GM19324 (cell line): Measurements from ENCODE around the gene MGST2.
"Not testable (repeated sequence)": the region's sequence is repeated elsewhere in the genome, so short reads cannot be mapped to it uniquely, and the experiment has no call there.

Experiments used
- ATAC-seq: cut with Tn5 transposase; IDR thresholded peaks from one replicate; pipeline ENCODE4 v1.9.1; 2021; ENCODE audit warnings: mild to moderate bottlenecking, moderate library complexity; ENCODE audit not compliant: unreplicated experiment, low FRiP score

The MGST2 gene

GRCh38 chr4:139698167-139698925 is 32.7 kb downstream of the MGST2 start:
- not testable (repeated sequence) for ATAC-seq

- ATAC-seq = no peak
Measured at GRCh38 chr4:139700568-139700967, 34.9 kb downstream of the MGST2 start.

GRCh38 chr4:139704915-139705485 is 39.4 kb downstream of the MGST2 start:
- ATAC-seq = no peak

- ATAC-seq = no peak
Measured at GRCh38 chr4:139709660-139710059, 44.0 kb downstream of the MGST2 start.

- no peak for ATAC-seq
Measured at GRCh38 chr4:139710073-139710472, 44.5 kb downstream of the MGST2 start.

- ATAC-seq = no peak
Measured at GRCh38 chr4:139711461-139711860, 45.8 kb downstream of the MGST2 start.

- ATAC-seq = no peak
Measured at GRCh38 chr4:139712882-139713281, 47.3 kb downstream of the MGST2 start.

- no peak for ATAC-seq
Measured at GRCh38 chr4:139715746-139716391, 50.2 kb downstream of the MGST2 start.

GRCh38 chr4:139718358-139718757 is 52.7 kb downstream of the MGST2 start:
- ATAC-seq = no peak

- ATAC-seq = no peak
Measured at GRCh38 chr4:139718833-139719232, 53.2 kb downstream of the MGST2 start.

GRCh38 chr4:139719381-139720101 is 53.9 kb downstream of the MGST2 start:
- ATAC-seq = no peak

- no peak for ATAC-seq
Measured at GRCh38 chr4:139720806-139721205, 55.2 kb downstream of the MGST2 start.

GRCh38 chr4:139721789-139722188 is 56.2 kb downstream of the MGST2 start:
- no peak for ATAC-seq

GRCh38 chr4:139725236-139725635 is 59.6 kb downstream of the MGST2 start:
- no peak for ATAC-seq

GRCh38 chr4:139726615-139727014 is 61.0 kb downstream of the MGST2 start:
- no peak for ATAC-seq

GRCh38 chr4:139728146-139728545 is 62.5 kb downstream of the MGST2 start:
- no peak for ATAC-seq

- ATAC-seq = no peak
Measured at GRCh38 chr4:139728840-139729239, 63.2 kb downstream of the MGST2 start.

GRCh38 chr4:139732991-139733570 is 67.5 kb downstream of the MGST2 start:
- no peak for ATAC-seq

GRCh38 chr4:139734201-139734874 is 68.7 kb downstream of the MGST2 start:
- ATAC-seq = no peak

- ATAC-seq = no peak
Measured at GRCh38 chr4:139734875-139735380, 69.3 kb downstream of the MGST2 start.
